BJ (cell line): Measurements from ENCODE around the gene FLAD1. TPM values are rescaled to one million over a fixed set of nuclear protein-coding genes. Genes with fewer than 3 reads are reported as not detected.

Experiments
- CTCF ChIA-PET: fragments of 350-600 bp; formaldehyde crosslinking; extraction: SDS; loops from one replicate; lab custom pipeline; 2021; ENCODE audit warnings: antibody characterized with exemption, inconsistent platforms; lab: Yijun Ruan, JAX
- POLR2A ChIA-PET: fragments of 300-600 bp; sonication (Branson Sonifier 250); formaldehyde crosslinking; extraction: SDS; loops from one replicate; lab custom pipeline; 2021; ENCODE audit warnings: antibody characterized with exemption; lab: Charles Lee
- DNase-seq: peaks from one replicate; pipeline ENCODE4 v3.0.0-alpha.2; 2011; ENCODE audit warnings: low read depth
- H3K27me3 ChIP-seq: 2 replicates; pipeline ENCODE4 v1.6.0; 2011; ENCODE audit warnings: low read length; ENCODE audit not compliant: control insufficient read depth, insufficient read depth
- H3K36me3 ChIP-seq: 2 replicates; pipeline ENCODE4 v1.5.1; 2011; ENCODE audit warnings: low read length; ENCODE audit not compliant: control insufficient read depth, insufficient read depth
- H3K4me3 ChIP-seq: 2 replicates; pipeline ENCODE4 v1.5.1; 2011; ENCODE audit warnings: low read depth, mild to moderate bottlenecking, control low read depth, low read length
- polyA plus RNA-seq: library from polyadenylated mRNA; depleted of rRNA; stranded (reverse); fragments of >200 nt; gene quantifications from 2 replicates; pipeline ENCODE4 v1.2.3, GENCODE V29; 2011
- TF ChIP-seq, protein P1 (sequence below): IDR thresholded peaks from 2 replicates; pipeline ENCODE4 v1.5.1; 2011; ENCODE audit warnings: low read depth, mild to moderate bottlenecking, control low read depth, inconsistent platforms, low read length, moderate library complexity; ENCODE audit not compliant: insufficient read depth

FLAD1 gene
- polyA plus RNA-seq, 1 experiment, result 40.5 TPM

DNA sequence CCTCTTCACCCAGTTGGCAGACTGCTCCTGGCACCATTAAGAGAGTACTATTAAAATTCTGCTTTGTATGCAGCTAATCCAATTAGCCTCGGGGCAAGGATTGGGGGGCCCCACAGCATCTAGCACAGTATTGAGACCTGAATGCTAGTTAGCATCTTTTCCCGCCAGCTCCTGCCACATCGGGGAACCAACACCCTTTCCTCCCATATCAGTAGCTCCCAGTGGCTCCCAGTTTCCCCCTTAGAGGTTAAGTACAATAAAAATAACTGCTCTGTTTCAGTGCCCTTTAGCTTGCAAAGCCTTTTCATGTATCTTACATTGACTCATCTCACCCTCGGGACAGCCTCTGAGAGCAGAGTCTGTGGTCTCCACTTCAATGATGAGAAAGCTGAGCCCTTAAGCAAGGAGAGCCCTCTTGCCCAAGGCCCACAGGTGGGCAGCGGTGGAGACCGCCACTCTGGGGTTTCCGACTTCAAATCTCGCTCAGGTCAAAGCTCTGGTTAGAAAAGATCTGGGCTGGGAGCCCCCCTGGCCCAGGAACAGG, 42.4 kb upstream of the FLAD1 start:
- H3K36me3 ChIP-seq, result peaks cover 2% of the 10 kb centered on the region; the same call in 1 of the 2 replicates
- H3K27me3 ChIP-seq, result no peaks in the 10 kb centered on the region
- DNase-seq, result no peak
- ChIA-PET CTCF (interaction anchor here (1.1 to 1.5 kb wide), 3 partner anchors 76 to 461 kb away, joined by 3 to 5 read pairs (median 4); partner anchors contain the start of gene EFNA3), POLR2A (no interaction called here)
- H3K4me3 ChIP-seq, result no peak overlapping the region
- TF ChIP-seq, protein P1, sequence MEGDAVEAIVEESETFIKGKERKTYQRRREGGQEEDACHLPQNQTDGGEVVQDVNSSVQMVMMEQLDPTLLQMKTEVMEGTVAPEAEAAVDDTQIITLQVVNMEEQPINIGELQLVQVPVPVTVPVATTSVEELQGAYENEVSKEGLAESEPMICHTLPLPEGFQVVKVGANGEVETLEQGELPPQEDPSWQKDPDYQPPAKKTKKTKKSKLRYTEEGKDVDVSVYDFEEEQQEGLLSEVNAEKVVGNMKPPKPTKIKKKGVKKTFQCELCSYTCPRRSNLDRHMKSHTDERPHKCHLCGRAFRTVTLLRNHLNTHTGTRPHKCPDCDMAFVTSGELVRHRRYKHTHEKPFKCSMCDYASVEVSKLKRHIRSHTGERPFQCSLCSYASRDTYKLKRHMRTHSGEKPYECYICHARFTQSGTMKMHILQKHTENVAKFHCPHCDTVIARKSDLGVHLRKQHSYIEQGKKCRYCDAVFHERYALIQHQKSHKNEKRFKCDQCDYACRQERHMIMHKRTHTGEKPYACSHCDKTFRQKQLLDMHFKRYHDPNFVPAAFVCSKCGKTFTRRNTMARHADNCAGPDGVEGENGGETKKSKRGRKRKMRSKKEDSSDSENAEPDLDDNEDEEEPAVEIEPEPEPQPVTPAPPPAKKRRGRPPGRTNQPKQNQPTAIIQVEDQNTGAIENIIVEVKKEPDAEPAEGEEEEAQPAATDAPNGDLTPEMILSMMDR, result no peak

DNA sequence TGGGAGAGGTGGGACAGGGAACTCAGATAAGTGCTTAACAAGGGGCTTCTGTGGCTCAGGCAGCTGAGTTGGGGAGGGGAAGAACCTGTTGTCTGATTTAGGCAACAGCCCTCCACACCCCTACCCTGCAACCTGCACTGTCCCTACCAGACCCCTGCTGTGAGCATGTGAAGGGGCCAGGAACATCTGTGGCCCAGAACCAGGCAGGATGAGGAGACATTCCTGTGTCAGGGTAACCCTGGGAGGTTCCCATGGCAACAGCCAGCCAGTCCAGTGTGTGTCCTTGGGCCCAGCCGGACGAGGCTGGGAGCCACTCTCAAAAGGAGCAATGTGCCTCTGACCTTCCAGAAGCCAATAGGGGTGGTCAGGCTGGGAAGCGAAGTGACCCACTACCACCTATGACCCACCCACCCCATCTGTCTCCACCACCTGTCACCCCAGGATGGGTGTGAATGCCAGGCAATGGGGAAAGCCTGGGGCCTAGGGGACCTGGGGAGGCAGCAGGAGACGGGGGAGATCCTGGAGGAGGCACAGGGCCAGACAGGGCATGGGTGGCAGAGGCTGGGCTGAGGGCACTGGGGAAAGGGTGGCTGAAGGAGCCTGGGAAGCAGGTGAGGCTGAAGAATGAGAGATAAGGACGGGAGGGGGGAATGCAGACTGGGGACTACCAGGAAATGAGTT, 41.7 kb upstream of the FLAD1 start:
- Histone ChIP-seq H3K36me3 (peaks cover 4% of the 10 kb centered on the region; the same call in 1 of the 2 replicates), H3K27me3 (no peaks in the 10 kb centered on the region), H3K4me3 (no peak overlapping the region)
- ChIA-PET CTCF (interaction anchor here (1.1 kb wide), 1 partner anchor 462 kb away, joined by 5 read pairs; no protein-coding TSS in a partner anchor), POLR2A (no interaction called here)
- TF ChIP-seq, protein P1, result no peak
- no peak for DNase-seq

DNA sequence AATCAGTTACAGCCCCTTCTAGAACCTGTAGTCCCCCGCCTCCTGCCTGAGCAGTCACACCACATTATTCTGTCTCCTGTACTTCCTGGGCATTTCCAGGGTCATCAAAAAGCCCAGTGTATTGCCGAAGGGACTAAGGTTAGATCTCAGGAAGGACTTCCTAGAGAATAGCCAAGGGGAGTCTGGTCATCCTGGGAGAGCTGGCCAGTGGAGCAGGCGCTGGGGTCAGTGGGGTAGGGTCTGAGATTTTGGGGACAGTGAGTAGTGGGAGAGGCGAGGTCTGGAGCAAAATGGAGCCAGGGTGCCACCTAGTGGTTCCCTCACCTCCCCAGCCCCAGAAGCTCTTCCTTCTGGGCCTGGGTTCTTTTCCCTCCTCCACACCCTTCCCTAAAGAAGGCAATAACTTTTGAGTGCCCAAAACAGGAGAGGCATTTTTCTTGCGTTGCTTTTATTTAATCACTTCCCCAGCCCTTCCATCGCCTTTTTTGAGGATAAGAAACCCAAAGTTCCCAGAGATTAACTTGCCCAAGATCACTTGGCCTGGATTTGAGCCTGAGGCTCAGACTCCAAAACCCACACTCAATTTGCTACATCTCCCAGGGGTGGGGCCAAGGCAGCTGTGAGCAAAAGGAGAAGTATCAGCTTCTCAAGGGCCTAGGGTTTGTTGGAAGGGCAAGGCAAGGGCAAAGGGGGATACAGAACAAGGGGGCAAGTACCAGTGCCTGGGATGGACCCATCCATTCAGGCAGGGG, 39.3 kb upstream of the FLAD1 start:
- CTCF ChIA-PET, result interaction anchor here (0.6 to 1.8 kb wide), 14 partner anchors 8 to 368 kb away, joined by 3 to 10 read pairs (median 4); partner anchors contain the start of gene PMVK
- POLR2A ChIA-PET, result interaction anchor here (0.6 kb wide), 1 partner anchor 12 kb away, joined by 4 read pairs; the partner anchor contains the start of gene PBXIP1
- TF ChIP-seq, protein P1, result peak; percentile 78
- H3K4me3 ChIP-seq, result no peak overlapping the region
- H3K27me3 ChIP-seq, result no peaks in the 10 kb centered on the region
- DNase-seq, result no peak
- H3K36me3 ChIP-seq, result peaks cover 8% of the 10 kb centered on the region

DNA sequence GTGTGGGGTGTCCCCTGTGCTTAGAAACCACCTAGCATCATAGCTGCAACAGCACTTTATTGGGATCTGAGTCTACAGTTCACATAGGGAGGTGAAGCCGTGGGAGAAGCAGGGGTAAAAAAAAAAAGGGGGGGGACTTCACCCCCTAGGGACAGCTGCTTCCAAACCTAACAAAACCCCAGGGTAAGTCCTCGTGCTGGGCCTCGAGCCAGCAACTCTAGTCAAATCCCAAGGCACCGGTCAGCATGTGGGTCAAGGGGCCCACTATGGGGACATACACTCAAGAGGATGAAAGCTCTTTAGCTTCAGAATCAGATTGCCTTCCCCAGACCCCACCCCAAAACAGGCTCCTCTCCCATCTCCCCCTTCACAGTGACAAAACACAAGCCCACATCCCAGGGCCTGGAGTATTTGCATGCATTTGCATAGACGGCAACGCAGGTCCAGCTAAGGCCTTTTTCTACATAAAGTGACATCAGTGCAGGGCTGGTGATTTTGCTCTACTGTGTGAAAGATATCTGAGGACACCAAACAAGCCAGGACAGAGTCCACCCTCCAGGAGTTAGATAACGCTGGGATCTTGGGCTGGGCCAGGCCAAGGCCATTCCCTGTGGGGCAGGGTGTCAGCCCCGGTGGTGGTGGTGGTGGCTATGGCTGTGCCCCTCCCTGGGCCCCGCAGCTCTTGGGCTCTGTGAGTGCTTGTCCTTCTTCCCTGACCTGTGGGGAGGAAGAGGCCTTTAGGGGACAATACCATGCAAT, 38.6 kb upstream of the FLAD1 start:
- POLR2A ChIA-PET, result interaction anchor here (0.7 kb wide), 1 partner anchor 465 kb away, joined by 3 read pairs; no protein-coding TSS in a partner anchor
- no peak overlapping the region for H3K4me3 ChIP-seq
- no peaks in the 10 kb centered on the region for H3K27me3 ChIP-seq
- CTCF ChIA-PET, result interaction anchor here (0.6 to 1.8 kb wide), 17 partner anchors 8 to 614 kb away, joined by 3 to 10 read pairs (median 3); partner anchors contain the start of gene PMVK
- H3K36me3 ChIP-seq, result peaks cover 8% of the 10 kb centered on the region
- TF ChIP-seq, protein P1, result no peak
- no peak for DNase-seq
